Measurements from ENCODE around the gene SYT2.
A peak's percentile ranks its signal among the peaks of the same experiment; 100 is the strongest.

SYT2 gene

GRCh38 chr1:202703191-202703590 lies 7.1 kb downstream of the SYT2 start:
- DNase-seq: no peak

GRCh38 chr1:202702088-202702487 lies 8.2 kb downstream of the SYT2 start:
- no peak for DNase-seq

GRCh38 chr1:202701200-202701599 lies 9.1 kb downstream of the SYT2 start:
- no peak for DNase-seq

DNA sequence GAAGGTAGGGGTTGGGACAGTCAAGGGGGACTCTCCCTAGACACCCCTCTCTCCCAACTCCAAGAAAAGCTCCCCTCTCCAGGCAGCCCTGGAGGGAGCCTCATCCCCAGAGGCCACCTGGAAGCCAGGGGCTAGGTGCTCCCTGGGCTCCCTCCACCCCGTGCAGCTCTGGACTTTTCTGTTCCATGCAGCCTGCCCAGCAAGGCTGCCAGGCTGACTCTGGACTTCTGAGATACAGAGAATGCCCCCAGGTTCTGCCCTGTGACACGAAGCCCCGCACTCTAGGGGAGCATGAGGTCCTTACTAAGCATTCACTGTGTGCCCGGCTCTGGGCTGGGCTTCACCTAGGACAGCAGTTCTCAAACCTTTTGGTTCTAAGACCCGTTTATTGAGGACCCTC lies 10.2 kb downstream of the SYT2 start:
- no peak for DNase-seq

- no peak for DNase-seq
Observed at GRCh38 chr1:202698276-202698675, 12.0 kb downstream of the SYT2 start.

- DNase-seq: no peak
Observed at GRCh38 chr1:202697038-202697437, 13.2 kb downstream of the SYT2 start.

DNA sequence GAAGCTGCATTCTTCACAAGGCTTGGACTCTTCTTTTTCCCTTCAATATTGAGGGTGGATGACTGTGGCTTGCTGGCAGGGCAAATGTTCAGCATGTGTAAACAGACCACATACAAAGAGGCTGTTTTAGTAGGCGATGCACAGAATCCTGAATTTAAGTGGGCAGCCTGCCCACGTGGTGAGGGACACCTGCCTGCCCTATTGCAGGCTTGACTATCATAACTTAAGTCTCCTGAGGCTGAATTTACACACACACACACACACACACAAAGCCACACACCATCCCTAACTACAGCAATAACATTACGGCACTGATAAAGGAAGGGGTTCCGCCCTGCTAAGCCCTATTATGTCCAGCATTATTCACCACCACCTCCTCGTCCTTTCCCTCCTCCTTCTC lies 15.9 kb downstream of the SYT2 start:
- no peak for DNase-seq

GRCh38 chr1:202692959-202693555 lies 17.2 kb downstream of the SYT2 start:
- DNase-seq: peak; percentile 28

GRCh38 chr1:202691816-202692215 lies 18.4 kb downstream of the SYT2 start:
- DNase-seq: no peak

GRCh38 chr1:202689493-202690342 lies 20.5 kb downstream of the SYT2 start:
- DNase-seq: no peak

DNA sequence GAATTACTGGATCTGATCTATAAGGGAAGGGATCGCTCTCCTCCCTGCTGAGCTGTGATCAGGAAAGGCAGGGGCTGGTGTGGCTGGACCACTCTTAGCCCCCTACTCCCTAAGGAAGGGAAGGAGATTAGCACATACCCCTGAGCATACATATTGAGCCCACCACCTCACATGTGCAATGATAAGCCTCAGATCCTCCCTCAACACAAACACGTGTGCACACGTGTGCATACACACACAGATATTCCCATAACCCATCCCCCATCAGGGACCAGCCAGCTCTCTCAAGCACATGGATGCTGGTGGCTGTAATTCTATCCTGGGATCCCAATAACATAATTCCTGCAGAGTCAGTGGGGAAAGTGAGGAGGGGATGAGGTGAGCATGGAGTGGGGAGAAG lies 21.2 kb downstream of the SYT2 start:
- no peak for DNase-seq

- no peak for DNase-seq
Observed at GRCh38 chr1:202688401-202688800, 21.9 kb downstream of the SYT2 start.

DNA sequence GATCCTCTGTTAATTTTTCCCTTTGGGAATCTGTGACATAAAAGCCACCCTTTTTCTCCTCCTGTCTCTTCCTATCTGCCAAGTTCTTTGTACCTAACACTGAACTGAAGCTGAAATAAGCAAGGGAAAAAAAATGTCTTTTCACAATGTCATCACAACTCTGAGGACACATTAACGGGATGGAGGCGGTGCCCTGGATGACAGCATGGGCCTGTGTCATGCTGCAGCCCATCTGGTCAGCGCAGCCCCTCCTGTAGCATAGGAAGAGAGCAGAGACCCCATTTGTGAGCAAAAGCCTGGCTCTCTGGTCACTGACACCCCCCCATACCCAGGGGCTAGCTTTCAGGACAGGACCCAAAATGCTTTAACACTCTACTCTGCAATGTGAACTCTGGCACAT lies 22.5 kb downstream of the SYT2 start:
- DNase-seq: no peak

DNA sequence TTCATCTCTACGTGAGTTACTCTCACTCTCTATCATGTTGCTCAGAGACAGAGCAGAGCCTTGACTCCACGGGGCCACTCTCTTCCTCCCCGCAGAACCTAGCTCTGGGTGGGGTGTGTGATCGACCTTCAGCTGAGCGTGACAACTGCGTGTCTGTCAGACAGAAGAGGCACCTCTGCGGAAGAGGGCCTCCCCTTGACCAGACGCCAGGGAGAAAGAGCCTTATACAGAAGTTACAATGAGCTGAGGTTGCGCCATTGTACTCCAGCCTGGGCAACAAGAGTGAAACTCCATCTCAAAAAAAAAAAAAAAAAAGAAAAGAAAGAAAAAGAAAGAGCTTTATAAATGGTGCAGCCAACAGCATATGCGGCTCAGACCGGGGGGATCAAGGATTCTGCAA lies 22.9 kb downstream of the SYT2 start:
- DNase-seq: no peak

- no peak for DNase-seq
Observed at GRCh38 chr1:202685641-202686040, 24.6 kb downstream of the SYT2 start.

DNA sequence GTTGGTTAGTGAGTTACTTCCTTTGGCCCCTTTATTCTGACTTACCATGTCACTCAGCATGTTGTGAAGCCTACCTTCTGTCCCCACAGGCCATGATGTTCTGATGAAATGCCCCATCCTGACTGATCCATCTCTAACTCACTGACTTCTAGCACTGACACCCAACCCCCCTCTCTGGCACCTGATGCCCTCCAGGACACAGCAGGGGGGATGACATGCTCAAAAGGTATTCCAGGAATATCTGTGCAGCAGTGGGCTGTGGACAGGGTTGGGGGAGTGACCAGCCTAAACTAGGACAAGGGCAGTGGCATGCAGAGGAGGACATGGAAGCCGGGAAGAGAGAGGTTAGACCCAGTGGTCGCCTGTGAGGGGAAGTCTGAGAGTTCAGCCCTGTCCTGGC lies 25.5 kb downstream of the SYT2 start:
- no peak for DNase-seq

DNA sequence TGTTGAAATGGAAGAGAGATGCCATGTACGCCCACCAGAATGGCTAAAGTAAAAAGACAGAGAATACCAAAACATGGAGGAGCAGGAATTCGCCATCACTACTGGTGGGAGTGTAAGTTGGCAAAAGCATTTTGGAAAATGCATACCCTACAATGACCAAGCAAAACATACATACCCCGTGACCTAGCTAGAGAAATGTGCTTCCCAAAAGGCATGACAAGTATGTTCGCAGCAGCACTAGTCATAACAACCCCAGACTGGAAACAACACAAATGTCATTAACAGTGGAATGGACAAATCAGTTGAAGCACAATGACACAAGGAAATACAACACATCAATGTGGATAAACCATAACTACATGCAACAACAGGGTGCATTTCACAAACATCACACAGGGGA lies 27.2 kb downstream of the SYT2 start:
- no peak for DNase-seq

- DNase-seq: no peak
Observed at GRCh38 chr1:202682477-202682876, 27.8 kb downstream of the SYT2 start.

DNA sequence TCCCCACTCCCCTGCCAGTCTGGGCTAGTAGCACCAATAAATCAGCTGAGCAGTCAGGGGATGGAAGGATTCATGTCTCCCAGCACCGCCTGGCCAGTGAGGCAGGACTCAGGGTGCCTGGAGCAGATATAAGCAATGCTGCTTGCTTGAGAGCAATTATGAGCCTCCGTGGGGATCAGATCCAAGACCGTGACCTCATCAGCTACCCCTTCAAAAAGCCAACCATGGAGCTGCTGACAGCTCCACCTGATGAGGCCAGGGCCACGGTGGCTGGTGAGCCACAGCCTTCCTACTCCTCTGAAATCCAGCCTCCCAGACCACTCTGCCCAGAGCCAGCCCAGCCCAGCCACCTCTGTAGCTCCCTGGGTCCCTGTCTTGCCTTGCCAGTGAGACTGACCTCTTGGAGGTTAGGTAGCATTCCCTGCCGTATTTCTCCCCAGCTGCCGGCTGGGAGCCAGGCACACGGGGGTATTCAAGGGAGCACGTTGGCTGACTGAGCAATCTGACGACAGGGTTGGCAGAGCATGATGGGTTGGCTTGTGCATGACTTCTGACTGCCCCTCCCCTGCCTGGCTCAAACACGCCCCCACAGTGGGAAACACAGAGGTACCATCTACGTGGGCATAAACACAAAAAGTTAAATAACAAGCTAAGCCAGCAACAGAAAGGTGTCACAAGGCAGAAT lies 28.4 kb downstream of the SYT2 start:
- DNase-seq: no peak

DNA sequence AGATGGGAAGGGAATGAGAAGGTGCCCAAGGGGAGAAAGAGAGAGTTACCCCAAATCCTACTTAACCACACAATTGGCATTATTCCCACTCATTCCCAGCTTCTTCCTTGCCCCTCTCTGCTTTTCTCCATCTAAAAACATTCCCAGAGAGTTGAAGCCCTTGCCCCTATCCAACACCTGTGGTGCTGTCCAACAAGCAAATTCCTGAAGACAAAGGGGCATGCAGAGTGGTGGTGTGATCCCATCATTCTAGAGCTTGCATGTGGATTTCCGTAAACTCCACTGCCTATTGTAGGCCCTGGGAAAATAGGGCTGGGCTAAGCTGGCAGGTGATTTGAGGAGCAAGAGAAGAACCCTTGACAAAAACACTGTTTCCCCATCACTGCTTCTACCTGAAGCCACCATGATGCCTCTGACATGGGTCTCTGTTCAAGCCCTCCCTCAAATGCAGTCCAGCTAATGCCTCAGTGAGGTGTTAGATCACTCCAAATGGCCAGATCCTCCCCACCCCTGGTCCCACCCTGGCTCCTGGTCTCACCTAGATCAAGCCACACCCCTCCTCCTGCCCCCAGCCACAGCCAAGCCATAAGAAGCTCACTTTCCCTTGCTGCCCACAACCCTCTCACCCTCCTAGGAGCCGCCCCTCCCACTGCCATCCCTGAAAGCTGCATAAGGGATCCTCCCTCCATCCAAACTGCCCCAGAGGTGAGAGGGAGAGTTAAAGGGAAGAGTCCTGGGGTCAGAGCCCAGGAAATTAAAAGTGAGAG lies 29.5 kb downstream of the SYT2 start:
- no peak for DNase-seq

GRCh38 chr1:202679406-202680177 lies 30.7 kb downstream of the SYT2 start:
- no peak for DNase-seq

- DNase-seq: no peak
Observed at GRCh38 chr1:202677433-202677832, 32.8 kb downstream of the SYT2 start.

DNA sequence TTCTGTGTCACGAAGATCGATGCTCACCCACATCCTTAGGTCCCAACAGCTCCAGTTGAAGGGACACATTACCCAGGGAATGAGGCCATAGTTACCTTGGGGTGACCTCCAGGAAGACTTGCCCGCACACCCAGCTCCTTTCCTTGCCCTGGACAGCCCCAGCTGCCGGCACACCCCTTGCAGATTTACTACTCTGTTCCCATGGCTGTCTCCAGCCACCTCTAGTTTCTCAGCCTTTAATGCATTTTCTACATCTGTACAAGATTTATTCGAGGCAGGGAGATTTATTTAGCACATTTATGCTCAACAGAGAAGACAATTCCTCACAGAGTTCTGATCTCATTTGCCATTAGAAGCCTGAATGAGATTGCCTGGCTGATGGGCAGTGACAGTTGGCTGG lies 36.7 kb downstream of the SYT2 start:
- DNase-seq: no peak

All from activated T-cell treated with anti-CD3 and anti-CD28 coated beads for 4 hours (primary cell).